Measurements from ENCODE around the gene ZSCAN22.

GRCh38 chr19:58374200-58374599 is 47.4 kb downstream of the ZSCAN22 start:
- TF ChIP-seq CTCF (IDR thresholded peaks at IDR 0.05): no peak
- no peak for TF ChIP-seq ZFX (IDR thresholded peaks at IDR 0.05; ENCODE audit: borderline replicate concordance)

Measured in 22Rv1 (cell line).